ENCODE results near the gene ZNF236. TPM values are rescaled to one million over a fixed set of nuclear protein-coding genes. Genes with fewer than 3 reads are reported as not detected.
"Not testable (repeated sequence)": the region's sequence is repeated elsewhere in the genome, so short reads cannot be mapped to it uniquely, and the experiment has no call there.

Gene ZNF236
- total RNA-seq, 1 donor from 2014 or later = 9.7 TPM

DNA sequence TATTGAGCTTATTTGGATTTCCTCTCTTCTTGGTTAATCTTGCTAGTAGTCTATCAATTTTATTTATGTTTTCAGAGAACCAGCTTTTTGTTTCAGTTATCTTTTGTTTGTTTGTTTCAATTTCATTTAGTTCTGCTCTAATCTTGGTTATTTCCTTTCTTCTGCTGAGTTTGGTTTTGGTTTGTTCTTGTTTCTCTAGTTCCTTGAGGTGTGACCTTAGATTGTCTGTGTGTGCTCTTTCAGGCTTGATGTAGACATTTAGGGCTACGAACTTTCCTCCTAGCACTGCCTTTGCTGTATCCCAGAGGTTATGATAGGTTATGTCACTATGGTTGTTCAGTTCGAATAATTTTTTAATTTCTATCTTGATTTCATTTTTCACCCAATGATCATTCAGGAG, 141.6 kb downstream of the ZNF236 start:
- peaks cover 19 to 45% of the 10 kb centered on the region in 2 donors for H3K36me3 ChIP-seq

DNA sequence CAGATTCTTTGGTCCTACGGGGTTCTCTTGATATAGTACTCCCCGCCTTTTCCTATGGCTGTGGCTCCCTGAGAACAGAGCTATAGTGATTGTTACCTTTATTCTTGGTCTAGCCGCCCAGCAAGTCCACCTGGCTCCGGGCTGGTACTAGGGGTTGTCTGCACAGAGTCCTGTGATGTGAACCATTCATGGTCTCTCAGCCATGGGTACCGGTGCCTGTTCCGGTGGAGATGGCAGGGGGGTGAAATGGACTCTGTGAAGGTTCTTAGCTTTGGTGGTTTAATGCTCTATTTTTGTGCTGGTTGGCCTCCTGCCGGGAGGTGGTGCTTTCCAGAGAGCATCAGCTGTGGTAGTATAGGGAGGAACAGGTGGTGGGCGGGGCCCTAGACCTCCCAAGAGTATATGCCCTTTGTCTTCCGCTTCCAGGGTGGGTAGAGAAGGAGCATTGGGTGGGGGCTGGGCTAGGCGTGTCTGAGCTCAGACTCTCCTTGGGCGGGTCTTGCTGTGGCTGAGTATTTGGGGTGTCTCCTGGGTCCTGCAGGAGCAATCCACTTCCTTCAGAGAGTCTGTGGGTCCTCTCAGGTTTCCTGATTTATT, 143.3 kb downstream of the ZNF236 start:
- H3K9me3 ChIP-seq; H3K4me3 ChIP-seq; H3K4me1 ChIP-seq; H3K27ac ChIP-seq; H3K27me3 ChIP-seq; intact Hi-C loops (cut with DNase I): not testable (repeated sequence)
- DNase-seq (ENCODE audit: low spot score in 2 of 2) = peak in 1 of 2 donors; percentile 49
- H3K36me3 ChIP-seq = peaks cover 8 to 28% of the 10 kb centered on the region in 2 donors

More for the DNA sequence above, 141.6 kb downstream of the ZNF236 start:
- no peak for DNase-seq (ENCODE audit: low spot score in 2 of 2)
- Histone ChIP-seq H3K4me3 (no peak overlapping the region), H3K27me3 (no peaks in the 10 kb centered on the region), H3K27ac (no peak overlapping the region), H3K4me1 (no peaks in the 10 kb centered on the region), H3K9me3 (no peaks in the 10 kb centered on the region)
- intact Hi-C loops (cut with DNase I) = no loop called here
- TF ChIP-seq, protein P1, sequence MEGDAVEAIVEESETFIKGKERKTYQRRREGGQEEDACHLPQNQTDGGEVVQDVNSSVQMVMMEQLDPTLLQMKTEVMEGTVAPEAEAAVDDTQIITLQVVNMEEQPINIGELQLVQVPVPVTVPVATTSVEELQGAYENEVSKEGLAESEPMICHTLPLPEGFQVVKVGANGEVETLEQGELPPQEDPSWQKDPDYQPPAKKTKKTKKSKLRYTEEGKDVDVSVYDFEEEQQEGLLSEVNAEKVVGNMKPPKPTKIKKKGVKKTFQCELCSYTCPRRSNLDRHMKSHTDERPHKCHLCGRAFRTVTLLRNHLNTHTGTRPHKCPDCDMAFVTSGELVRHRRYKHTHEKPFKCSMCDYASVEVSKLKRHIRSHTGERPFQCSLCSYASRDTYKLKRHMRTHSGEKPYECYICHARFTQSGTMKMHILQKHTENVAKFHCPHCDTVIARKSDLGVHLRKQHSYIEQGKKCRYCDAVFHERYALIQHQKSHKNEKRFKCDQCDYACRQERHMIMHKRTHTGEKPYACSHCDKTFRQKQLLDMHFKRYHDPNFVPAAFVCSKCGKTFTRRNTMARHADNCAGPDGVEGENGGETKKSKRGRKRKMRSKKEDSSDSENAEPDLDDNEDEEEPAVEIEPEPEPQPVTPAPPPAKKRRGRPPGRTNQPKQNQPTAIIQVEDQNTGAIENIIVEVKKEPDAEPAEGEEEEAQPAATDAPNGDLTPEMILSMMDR (IDR thresholded peaks at IDR 0.05) = no peak

DNA sequence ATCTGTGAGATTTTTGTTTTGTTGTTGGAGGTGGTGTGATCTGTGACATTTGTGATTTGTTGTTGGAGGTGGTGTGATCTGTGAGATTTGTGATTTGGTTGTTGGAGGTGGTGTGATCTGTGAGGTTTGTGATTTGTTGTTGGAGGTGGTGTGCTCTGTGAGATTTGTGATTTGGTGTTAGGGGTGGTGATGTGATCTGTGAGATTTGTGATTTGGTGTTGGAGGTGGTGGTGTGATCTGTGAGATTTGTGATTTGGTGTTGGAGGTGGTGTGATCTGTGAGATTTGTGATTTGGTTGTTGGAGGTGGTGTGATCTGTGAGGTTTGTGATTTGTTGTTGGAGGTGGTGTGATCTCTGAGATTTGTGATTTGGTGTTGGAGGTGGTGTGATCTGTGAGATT, 144.9 kb downstream of the ZNF236 start:
- H3K27ac ChIP-seq; H3K4me1 ChIP-seq; H3K4me3 ChIP-seq; DNase-seq (ENCODE audit: low spot score in 2 of 2); H3K27me3 ChIP-seq; H3K9me3 ChIP-seq; intact Hi-C loops (cut with DNase I): not testable (repeated sequence)
- H3K36me3 ChIP-seq = peaks cover 10 to 14% of the 10 kb centered on the region in 2 donors

DNA sequence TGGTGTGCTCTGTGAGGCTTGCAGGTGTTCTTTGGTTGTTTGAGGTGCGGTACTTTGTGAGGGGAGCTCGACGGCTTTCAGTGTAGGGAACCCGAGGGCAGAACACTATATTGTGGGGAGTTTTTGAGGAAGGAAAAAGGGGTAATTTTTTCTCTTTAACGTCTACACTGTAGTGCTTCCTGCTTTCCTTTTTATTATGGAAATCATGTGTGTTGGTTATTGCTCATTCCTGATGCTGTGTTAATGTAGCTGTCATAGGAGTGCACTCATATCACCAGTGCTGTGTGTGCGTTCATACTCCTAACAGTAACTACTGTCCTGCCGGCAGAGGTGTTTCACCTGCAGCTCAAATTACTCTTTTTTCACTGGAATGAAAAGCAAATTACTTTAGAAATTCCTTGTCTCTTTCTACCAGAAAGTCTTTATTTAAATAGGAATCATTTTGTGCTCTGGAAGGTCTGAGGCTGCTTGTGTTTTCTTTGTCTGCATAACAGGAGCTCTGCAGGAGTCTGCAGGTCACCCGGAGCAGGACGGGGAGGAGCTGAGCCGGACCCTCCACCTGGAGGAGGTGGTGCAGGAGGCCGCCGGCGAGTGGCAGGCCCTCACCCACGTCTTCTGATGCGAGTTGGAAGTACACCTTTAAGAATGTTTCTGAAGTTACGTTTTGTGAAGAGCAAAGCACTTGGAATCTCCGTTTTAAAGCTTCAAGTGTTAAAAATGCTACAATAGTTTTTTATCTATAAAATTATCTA, 145.5 kb downstream of the ZNF236 start:
- no peaks in the 10 kb centered on the region for H3K27me3 ChIP-seq
- TF ChIP-seq, protein P1 (IDR thresholded peaks at IDR 0.05) = no peak
- H3K4me3 ChIP-seq = no peak overlapping the region
- intact Hi-C loops (cut with DNase I) = no loop called here
- no peak for DNase-seq (ENCODE audit: low spot score in 2 of 2)
- peaks cover 10 to 14% of the 10 kb centered on the region in 2 donors for H3K36me3 ChIP-seq
- H3K27ac ChIP-seq = no peak overlapping the region
- no peaks in the 10 kb centered on the region for H3K4me1 ChIP-seq
- H3K9me3 ChIP-seq = no peaks in the 10 kb centered on the region

DNA sequence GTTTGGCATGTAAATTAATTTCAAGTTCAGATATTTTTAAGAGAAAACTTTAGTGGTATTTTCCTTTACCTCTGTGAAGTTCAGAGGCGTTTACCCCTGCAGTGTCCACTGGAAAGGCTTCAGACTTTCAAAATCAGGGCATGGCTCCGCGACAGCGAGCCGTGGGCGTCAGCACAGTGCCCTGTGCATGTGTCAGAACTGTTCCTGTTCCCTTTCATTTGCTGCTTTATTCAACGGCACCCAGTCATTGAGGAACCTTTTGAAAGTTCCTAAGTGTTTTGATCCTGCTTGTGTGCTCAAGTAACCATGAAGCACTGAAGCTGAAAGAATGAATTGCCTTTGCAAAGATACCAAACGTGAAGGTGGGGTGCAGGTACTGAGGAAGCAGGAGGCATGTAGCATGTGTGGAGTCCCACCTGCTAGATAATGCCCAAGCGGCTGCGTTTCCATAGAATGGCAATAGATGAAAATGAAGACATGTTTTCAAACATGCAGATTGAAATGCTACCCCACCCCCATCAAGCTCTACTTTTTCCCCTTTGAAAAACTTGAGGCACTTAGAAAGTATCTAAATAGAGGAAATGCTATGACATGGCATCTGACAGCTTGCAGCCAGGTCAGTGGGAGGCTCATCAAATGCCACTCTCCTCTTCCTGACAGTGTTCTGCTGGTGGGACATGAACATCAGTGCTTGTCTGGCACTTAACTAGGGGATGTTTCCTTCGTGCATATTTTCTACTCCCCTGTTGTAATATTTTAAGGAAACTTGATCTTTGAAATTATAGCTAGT, 148.6 kb downstream of the ZNF236 start:
- peaks cover 10 to 14% of the 10 kb centered on the region in 2 donors for H3K36me3 ChIP-seq
- DNase-seq (ENCODE audit: low spot score in 2 of 2) = peak in 1 of 2 donors; percentile 42
- H3K27me3 ChIP-seq = no peaks in the 10 kb centered on the region
- H3K4me1 ChIP-seq = no peaks in the 10 kb centered on the region
- intact Hi-C loops (cut with DNase I) = no loop called here
- H3K9me3 ChIP-seq = no peaks in the 10 kb centered on the region
- no peak overlapping the region for H3K27ac ChIP-seq
- H3K4me3 ChIP-seq = no peak overlapping the region
- TF ChIP-seq, protein P1 (IDR thresholded peaks at IDR 0.05) = no peak

DNA sequence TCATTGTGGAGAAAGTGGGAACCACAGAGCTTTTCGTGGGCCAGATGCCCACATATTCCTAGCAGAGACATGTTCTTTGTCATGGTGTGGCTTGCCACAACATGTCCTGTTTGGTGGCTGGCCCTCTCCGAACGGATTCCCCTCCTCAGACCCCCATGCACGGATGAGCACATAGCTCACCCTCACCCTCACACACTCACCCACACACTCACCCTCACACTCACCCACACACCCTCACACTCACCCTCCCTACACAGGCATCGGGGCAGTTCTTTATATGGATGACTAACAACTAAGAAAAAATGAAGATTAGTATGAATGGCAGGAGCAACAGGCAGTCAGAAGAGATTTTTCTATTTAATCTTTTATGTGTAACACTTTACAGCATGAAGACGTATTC, 149.9 kb downstream of the ZNF236 start:
- H3K27me3 ChIP-seq = no peaks in the 10 kb centered on the region
- no peak overlapping the region for H3K27ac ChIP-seq
- intact Hi-C loops (cut with DNase I) = no loop called here
- peaks cover 7 to 10% of the 10 kb centered on the region in 2 donors for H3K36me3 ChIP-seq
- no peak overlapping the region for H3K4me3 ChIP-seq
- TF ChIP-seq, protein P1 (IDR thresholded peaks at IDR 0.05) = no peak
- no peaks in the 10 kb centered on the region for H3K9me3 ChIP-seq
- no peaks in the 10 kb centered on the region for H3K4me1 ChIP-seq
- DNase-seq (ENCODE audit: low spot score in 2 of 2) = peak in 1 of 2 donors; percentile 39

All from ascending aorta (tissue), 2 donors.